Stimulated activated CD4-positive, alpha-beta T cell treated with anti-CD3 and anti-CD28 coated beads, Interleukin-4, amount 100 ng/mL, for 24 hours (primary cell): ENCODE results near the gene ABR.

Experiments used
- DNase-seq: peaks from one replicate; pipeline ENCODE4 v3.0.0-alpha.2; 2020

Gene ABR

DNA sequence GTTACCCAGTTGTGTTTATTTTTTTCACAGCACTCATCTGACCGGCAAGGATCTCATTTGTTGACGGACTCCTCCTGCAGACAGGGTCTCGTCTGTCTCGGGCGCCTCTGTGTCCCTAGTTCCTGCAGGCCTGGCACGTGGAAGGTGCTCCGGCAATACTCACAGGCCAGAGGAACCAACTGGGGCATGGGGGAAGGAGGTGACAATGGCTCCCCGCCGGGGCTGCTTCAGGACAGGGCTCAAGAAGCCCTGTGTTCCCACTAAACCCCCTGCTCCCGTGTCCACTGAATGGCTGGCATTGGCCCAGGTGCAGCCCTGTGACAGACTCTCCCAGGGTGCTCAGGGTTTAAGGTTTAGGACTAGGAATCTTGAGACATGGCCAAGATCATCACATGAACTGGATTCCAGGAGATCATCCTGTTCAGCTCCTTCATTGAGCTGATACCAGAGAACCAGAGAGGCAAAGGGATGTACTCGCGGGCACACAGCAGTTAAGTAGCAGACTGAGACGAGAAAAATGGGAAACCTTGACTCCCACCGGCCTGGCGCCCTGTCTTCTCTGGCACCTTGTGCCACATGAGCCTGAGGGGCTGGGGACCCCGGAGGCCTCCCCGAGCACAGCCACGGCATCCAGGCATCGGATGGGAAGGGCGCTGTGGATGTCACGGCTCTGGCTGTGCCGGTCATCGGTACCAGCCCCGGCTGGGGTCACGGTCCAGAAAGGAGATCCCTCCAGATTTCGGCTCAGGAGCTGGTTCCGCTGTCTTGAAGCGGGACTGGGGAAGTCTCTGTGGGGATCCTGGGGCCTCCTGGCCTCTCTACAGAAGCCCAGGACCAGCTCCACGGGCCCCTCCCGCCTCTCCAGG, 153.8 kb downstream of the ABR start:
- DNase-seq, result no peak

- DNase-seq, result no peak
These were observed 155.7 kb downstream of the ABR start for GRCh38 chr17:1024076-1024475.

DNA sequence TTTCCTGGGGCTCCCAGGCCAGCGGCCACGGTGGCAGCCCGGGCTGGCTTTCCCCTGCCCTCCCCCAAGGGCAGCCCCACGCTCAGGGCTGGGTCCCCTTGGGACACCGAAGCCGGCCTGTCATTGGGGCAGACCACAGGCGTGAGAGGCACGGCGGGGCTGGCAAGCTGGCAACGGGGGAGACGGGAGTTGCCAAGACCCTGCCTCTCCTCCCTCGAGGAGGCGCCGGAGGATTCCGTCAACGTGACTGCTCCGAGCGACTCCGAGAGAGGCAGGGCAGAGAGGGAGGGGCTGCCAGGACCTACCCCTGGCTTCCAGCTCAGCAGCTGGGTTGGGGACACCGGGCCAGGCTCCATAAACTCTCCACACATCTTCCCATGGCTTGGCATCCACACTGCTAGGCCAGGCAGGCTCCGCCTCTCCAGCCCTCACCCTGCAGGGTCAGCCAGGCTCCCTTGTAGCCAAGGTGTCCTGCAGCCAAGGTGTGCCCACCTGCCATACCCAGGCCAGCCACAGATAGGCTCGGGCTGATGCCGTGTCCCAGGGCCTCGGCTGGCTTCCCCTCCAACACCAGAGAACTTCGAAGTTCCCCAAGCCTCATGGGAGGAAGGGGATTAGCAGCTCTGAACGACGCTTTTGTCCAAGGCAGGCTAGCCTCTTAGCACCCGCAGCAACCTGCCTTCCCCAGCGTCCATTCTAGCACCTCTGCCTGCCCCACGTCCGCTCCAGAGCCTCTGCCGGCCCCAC, 157.3 kb downstream of the ABR start:
- DNase-seq, result no peak

DNA sequence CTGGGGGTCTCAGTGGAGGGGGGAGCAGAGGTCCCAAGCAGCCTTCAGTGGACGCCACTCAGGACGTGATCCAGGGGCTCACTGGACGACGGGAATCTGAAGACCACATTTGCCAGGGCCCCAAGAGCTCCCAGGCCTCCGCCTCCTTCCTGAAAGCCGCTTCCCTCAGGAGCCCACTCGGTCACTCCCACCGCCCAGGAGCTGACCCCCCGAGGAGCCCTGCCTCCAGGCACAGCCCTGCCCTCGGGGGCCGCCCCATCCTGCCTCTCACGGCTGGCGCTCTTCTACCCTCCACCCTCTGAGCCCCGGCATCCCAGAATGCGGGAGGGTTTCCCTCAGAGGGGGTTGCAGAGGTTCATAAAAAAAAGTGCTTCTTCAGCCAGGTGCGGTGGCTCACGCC, 158.6 kb downstream of the ABR start:
- DNase-seq, result no peak

DNA sequence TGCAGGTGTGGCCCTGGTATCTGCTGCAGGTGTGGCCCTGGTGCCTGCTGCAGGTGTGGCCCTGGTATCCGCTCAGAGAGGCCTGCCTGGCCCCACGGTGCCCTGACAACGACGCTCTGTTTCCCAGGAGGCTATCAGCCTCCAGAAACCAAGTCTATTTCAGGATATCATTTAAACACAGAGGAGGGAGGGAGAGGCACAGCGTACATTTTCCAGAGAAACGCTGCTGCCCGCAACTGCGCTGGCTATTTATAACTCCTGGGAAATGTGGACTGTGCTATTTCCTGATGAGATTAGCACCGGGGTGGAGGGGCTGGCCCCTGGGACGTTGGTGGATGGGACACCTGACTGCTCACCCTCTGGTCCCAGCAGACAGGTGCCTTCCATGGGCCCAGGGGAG, 160.3 kb downstream of the ABR start:
- no peak for DNase-seq

- no peak for DNase-seq
These were observed 161.2 kb downstream of the ABR start for GRCh38 chr17:1018547-1018946.

DNA sequence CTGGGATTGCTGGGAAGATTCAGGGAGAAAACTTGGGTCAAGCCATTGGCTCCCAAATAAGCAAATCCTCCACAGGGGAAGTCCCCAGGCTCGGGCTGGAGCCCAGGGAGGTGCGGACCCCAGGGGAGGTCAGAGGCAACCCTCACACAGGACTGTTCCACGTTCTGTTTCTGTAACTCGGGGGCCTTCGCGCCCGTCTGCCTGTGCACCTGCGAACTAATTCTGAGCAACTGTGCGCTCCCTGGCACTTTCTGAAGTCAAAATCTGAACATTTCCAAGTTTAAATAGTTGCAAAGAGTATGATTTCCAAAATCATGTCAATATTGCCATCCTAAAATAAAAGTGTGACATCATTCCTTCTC, 166.1 kb downstream of the ABR start:
- DNase-seq, result no peak

DNA sequence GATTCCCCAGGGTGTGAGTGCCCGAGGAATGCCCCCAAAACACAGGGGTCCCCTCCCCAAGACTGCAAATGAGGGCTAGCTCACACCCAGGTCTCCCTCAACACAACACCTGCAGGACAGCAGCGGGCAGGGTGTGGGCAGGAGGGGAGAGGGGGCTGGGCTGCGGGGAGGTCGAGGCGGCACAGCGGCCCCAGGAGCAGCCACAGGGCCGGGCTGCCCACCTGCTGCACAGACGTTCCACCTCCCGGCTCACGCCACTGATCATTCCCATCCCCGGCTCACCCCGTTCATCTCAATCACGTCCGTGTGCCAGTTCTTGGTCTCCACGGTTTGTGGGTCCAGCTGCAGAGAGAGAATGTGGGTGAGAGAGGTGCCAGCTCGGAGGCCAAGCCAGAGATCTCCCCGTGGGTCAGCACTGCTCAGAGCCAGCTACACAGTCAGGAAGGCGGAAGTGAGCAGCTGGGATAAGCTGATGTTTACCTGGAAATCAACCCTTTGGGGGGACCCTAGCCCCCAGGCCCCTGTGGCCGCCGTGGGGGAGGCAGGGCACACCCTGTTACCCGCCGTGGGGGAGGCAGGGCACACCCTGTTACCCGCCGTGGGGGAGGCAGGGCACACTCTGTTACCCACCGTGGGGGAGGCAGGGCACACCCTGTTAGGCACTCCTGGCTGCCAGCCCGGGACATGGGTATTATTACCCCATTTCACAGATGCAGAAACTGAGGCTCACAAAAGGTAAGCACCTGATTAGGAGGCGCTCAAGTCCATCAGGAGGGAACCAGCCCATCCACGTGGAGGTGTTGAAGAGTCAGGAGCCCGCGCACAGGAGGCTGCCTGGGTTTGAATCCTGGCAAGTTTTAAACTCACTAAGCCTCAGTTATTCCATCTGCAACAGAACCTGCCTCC, 166.7 kb downstream of the ABR start:
- DNase-seq, result no peak

DNA sequence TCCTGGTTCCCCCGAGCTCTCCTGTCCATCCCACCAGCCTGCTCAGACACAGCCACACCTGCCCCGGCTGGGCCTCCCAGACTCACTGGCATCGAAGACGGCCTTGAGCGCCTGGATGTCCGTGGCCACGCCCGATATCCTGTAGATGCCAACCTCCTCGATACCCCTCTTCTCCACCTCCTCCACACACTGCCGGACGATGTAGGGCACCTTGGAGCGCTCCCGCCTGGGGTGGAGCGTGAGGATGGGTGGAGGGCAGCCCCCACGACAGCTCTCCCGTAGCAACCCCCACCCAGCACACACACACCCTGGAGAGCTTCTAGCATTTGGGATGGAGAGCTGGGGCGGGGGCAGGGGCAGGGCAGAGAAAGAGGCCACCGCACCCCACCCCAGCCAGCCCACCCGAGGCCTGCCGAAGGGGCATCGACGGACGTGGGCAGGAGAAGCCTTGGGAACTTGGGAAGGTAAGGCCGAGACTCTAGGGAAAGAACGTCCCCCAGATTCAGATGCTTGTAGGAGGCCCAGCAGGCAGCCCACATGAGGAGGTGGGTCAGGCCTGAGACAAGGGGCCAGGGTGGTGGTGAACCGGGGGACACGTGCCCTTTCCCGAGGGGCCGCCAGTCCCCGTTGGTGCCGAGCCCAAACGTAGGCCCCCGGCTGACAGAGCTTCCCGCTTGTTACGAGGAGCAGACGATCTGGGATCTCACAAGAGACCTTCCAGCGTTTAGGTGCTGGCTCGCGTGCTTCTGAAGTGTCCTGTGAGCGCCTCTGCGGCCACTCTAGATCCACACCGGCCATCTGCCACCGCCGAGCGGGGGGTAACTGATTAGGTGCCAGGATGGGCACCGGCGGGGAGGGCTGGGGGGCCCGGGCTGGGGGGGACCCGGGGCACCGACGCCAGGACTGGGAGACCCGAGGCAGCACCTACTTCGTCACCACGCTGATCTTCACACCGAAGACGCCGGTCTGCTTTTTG, 167.7 kb downstream of the ABR start:
- DNase-seq, result no peak

- no peak for DNase-seq
These were observed 168.6 kb downstream of the ABR start for GRCh38 chr17:1011138-1011537.

DNA sequence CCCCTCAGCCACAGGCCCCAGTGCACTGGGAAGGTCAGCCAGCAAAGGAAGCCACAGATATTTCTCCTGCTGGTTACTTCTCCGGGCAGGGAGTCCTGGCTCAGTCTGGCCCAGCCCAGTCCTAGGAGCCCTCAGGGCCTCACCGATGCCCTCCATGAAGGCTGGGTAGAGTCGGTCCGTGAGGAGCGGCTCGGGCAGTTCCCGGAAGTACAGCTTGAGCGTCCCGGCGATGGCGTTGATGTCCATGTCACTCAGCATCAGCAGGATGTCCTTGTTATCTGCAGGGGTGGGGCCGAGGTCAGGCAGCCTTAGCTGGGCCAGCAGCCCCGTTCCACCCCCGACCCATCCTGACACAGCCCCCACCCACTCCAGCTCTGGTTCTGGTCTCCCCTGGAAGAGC, 169.2 kb downstream of the ABR start:
- no peak for DNase-seq

DNA sequence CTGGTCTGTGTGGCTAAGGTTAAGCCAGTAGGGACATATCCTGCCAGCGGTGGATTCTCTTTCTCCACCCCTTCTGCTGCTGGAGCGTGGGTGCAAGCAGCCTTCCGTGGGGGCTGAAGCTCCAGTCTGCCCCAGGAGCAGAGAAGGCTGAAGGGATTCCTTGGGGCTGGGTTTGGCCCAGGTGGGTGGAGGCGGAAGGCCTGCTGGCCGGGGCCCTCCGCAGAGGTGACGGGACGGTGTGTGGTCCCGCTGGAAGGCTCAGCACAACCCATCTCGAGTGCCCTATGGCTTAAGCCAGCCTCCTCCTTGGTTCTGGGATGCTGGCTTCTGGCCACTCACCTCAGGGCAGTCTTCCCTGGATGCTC, 169.7 kb downstream of the ABR start:
- no peak for DNase-seq

GRCh38 chr17:1009229-1010085, 170.3 kb downstream of the ABR start:
- DNase-seq, result no peak

DNA sequence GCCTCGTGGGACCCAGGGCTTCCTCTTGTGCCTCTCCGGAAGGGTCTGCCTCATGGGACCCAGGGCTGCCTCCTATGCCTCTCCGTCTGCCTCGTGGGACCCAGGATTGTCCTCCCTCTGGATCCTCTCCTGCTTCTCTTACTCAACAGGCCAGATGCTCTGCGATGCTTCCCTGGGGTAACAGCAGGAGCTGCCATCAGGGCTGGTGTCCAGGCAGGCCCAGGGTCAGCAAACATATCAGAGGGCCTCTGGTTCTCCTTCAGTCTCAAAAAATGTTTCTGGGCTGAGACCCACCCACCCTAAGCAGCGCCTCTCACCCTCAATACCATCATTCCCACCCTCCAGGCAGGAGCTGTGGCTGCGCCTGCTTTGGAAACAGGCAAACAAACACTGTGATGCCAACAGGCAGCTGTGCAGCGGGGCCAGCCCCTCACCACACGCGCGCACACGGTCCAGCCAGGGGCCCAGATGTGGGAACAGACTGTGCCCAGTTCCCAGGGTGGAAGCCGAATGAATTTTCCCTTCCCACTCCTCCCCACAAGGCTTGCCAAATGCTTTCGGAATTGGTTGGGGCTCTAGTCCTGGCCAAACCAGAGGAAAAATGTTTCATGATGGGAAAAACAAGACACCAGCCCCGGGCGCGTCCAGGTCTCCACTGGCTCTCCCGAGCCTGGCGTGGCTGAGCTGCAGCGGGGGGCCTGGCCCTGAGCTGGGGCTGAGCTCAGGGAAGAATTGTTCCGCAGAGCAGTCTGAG, 171.6 kb downstream of the ABR start:
- DNase-seq, result no peak

GRCh38 chr17:1007310-1008007, 172.3 kb downstream of the ABR start:
- DNase-seq, result no peak

DNA sequence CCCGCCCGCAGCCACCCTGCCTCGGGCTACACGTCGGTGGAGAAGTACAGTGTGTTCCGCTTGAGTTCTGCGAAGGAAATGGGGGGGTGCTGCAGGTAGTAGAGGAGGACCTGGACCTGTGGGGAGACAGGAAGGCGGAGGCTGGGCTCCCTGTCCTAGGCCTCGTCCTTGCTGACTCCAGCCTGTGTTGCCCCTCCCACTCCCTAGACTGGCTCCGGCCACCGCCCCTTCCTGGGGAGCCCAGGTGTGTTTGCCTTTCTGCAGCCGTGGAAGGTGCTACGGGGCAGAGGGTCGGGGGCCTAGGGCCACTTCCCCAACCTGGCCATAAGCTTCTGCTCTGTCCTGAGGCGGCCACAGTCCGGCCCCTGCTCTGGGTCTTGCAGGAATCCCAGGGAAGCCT, 173.7 kb downstream of the ABR start:
- DNase-seq, result no peak

GRCh38 chr17:1005361-1005946, 174.3 kb downstream of the ABR start:
- DNase-seq, result no peak

DNA sequence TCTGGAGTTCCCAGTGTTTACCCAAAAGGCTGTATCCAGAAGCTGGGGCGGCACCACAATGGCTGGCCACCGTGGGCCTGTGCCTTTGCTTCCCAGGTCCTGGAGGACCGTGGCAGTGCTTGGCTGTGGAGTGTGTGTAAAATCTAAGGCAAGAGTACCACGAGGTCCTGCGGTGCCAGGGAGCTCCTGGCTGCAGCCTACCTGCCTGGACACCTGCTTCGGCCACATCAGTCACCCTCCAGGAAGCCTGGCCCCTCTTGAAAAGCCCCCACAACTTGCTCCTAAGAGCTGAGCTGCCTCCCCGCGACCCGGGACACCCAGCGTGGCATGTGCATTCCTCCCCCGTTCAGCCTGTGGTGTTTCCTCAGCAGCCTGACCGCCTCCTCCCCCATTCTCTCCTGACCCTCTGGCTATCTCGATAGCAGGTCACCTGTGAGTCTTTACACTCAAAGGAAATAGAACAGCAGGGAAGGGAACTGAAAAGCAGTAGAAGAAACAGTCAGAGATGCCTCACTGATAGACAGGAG, 174.9 kb downstream of the ABR start:
- no peak for DNase-seq
